HepG2 (cell line): ENCODE results near the gene HRC. TPM values are rescaled to one million over a fixed set of nuclear protein-coding genes. Genes with fewer than 3 reads are reported as not detected.

Source experiments
- CBX1 ChIP-seq: IDR thresholded peaks from one replicate; pipeline ENCODE4 v1.6.1; 2016; ENCODE audit warnings: antibody characterized with exemption, low read depth
- FOXO1 ChIP-seq: sonication (generic); formaldehyde crosslinking; IDR thresholded peaks from 2 replicates; pipeline ENCODE4 v1.4.0; 2020; ENCODE audit warnings: missing genetic modification reagents
- GMEB2 ChIP-seq: IDR thresholded peaks from 2 replicates; pipeline ENCODE4 v1.6.1; 2016; ENCODE audit warnings: missing biosample characterization, missing genetic modification reagents, low read depth
- MAZ ChIP-seq, 2 experiments: sonication (generic) in 1 of 2; formaldehyde crosslinking in 1 of 2; IDR thresholded peaks; 2 replicates each; pipeline versions ENCODE4 v1.5.0 to v1.6.1; 2012 to 2020; ENCODE audit warnings: low read depth in 2 of 2, mild to moderate bottlenecking in 2 of 2, borderline replicate concordance in 1 of 2, improper control_type of control experiment in 1 of 2, low read length in 1 of 2, missing genetic modification reagents in 1 of 2, moderate library complexity in 1 of 2
- NKX3-1 ChIP-seq: sonication (generic); formaldehyde crosslinking; IDR thresholded peaks from 2 replicates; pipeline ENCODE4 v1.5.0; 2020; ENCODE audit warnings: missing genetic modification reagents
- POLR2A ChIP-seq, 2 experiments: IDR thresholded peaks; 2 replicates each; pipeline ENCODE4 v1.6.1; 2011; ENCODE audit warnings: low read depth in 2 of 2, low read length in 2 of 2, mild to moderate bottlenecking in 1 of 2, moderate library complexity in 1 of 2; ENCODE audit not compliant: insufficient read depth in 1 of 2
- TCF7 ChIP-seq: sonication (generic); IDR thresholded peaks from 2 replicates; pipeline ENCODE4 v1.6.1; 2016; ENCODE audit warnings: antibody characterized with exemption, low read depth
- ZNF138 ChIP-seq: sonication (generic); formaldehyde crosslinking; IDR thresholded peaks from 2 replicates; pipeline ENCODE4 v1.5.0; 2020; ENCODE audit warnings: mild to moderate bottlenecking, low read depth, missing genetic modification reagents
- ZNF274 ChIP-seq: sonication (generic); formaldehyde crosslinking; IDR thresholded peaks from 2 replicates; pipeline ENCODE4 v1.5.1; 2020; ENCODE audit warnings: mild to moderate bottlenecking, missing genetic modification reagents
- ZNF879 ChIP-seq: sonication (generic); formaldehyde crosslinking; IDR thresholded peaks from 2 replicates; pipeline ENCODE4 v1.8.1; 2023; ENCODE audit warnings: missing genetic modification reagents
- polyA plus RNA-seq, 8 experiments: library from polyadenylated mRNA; depleted of rRNA in 3 of 8; stranded (reverse) in 7 of 8; unstranded in 1 of 8; fragments of >200 nt; fragmentation: Illumina TruSeq in 4 of 8; extraction: Trizol in 4 of 8; gene quantifications; 2 replicates each; pipeline versions ENCODE4 v1.2.1 to v1.2.3, GENCODE V29; 2011 to 2016; ENCODE audit warnings: low read depth in 4 of 8, missing spikeins in 1 of 8, mixed read lengths in 1 of 8; ENCODE audit not compliant: insufficient read depth in 1 of 8
- total RNA-seq, 5 experiments: library from RNA; depleted of rRNA; stranded (reverse); fragments of >200 nt; fragmentation: Illumina TruSeq; extraction: Trizol; gene quantifications; 2 replicates each; pipeline ENCODE4 v1.2.3, GENCODE V29; 2016; ENCODE audit warnings: low read depth in 1 of 5
- TF ChIP-seq, protein P1 (sequence below): sonication (generic); formaldehyde crosslinking; IDR thresholded peaks from 2 replicates; pipeline ENCODE4 v1.4.0; 2020; ENCODE audit warnings: missing genetic modification reagents, borderline replicate concordance
- TF ChIP-seq, protein P2 (sequence below), 2 experiments: sonication (generic) in 1 of 2; formaldehyde crosslinking in 1 of 2; IDR thresholded peaks; 2 replicates each; pipeline versions ENCODE4 v1.4.0 to v1.6.1; 2018 to 2020; ENCODE audit warnings: missing genetic modification reagents in 2 of 2, borderline replicate concordance in 1 of 2, low read depth in 1 of 2, mild to moderate bottlenecking in 1 of 2, missing biosample characterization in 1 of 2
- TF ChIP-seq, protein P3 (sequence below): sonication (generic); formaldehyde crosslinking; IDR thresholded peaks from 2 replicates; pipeline ENCODE4 v1.5.1; 2020; ENCODE audit warnings: mild to moderate bottlenecking, missing genetic modification reagents, moderate library complexity
- TF ChIP-seq, protein P4 (sequence below): sonication (generic); formaldehyde crosslinking; IDR thresholded peaks from 2 replicates; pipeline ENCODE4 v1.5.1; 2020; ENCODE audit warnings: missing genetic modification reagents, mild to moderate bottlenecking, borderline replicate concordance

Gene HRC
- total and polyA plus RNA-seq, 2 of the 13 experiments (the other 11 are each of a cell fraction or from before 2014, with no cell fraction given) = 3.6 to 15.4 TPM

GRCh38 chr19:49125025-49125731 lies 30.0 kb downstream of the HRC start (continued):
- TF ChIP-seq, protein P1, sequence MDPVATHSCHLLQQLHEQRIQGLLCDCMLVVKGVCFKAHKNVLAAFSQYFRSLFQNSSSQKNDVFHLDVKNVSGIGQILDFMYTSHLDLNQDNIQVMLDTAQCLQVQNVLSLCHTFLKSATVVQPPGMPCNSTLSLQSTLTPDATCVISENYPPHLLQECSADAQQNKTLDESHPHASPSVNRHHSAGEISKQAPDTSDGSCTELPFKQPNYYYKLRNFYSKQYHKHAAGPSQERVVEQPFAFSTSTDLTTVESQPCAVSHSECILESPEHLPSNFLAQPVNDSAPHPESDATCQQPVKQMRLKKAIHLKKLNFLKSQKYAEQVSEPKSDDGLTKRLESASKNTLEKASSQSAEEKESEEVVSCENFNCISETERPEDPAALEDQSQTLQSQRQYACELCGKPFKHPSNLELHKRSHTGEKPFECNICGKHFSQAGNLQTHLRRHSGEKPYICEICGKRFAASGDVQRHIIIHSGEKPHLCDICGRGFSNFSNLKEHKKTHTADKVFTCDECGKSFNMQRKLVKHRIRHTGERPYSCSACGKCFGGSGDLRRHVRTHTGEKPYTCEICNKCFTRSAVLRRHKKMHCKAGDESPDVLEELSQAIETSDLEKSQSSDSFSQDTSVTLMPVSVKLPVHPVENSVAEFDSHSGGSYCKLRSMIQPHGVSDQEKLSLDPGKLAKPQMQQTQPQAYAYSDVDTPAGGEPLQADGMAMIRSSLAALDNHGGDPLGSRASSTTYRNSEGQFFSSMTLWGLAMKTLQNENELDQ (CRISPR knock-in tag) = no peak
- no peak for TF ChIP-seq ZNF274 (CRISPR knock-in tag)
- 0 out of 2 replicates have a peak, but pooled peaks have one; percentile 51 for TF ChIP-seq ZNF138 (CRISPR knock-in tag)
- no peak for TF ChIP-seq NKX3-1 (CRISPR knock-in tag)
- TF ChIP-seq, protein P2, sequence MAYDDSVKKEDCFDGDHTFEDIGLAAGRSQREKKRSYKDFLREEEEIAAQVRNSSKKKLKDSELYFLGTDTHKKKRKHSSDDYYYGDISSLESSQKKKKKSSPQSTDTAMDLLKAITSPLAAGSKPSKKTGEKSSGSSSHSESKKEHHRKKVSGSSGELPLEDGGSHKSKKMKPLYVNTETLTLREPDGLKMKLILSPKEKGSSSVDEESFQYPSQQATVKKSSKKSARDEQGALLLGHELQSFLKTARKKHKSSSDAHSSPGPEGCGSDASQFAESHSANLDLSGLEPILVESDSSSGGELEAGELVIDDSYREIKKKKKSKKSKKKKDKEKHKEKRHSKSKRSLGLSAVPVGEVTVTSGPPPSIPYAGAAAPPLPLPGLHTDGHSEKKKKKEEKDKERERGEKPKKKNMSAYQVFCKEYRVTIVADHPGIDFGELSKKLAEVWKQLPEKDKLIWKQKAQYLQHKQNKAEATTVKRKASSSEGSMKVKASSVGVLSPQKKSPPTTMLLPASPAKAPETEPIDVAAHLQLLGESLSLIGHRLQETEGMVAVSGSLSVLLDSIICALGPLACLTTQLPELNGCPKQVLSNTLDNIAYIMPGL (CRISPR knock-in tag; IDR thresholded peaks at IDR 0.05; ENCODE audit: borderline replicate concordance in 1 of 2, low read depth in 1 of 2) = 0 out of 4 replicates have a peak, but pooled peaks of 1 of the 2 experiments have one; percentile 20
- no peak for TF ChIP-seq GMEB2 (CRISPR knock-in tag)
- TF ChIP-seq FOXO1 (CRISPR knock-in tag) = peak; percentile 12; the same call in 1 of the 2 replicates
- no peak for TF ChIP-seq TCF7
- TF ChIP-seq MAZ (IDR thresholded peaks at IDR 0.05; ENCODE audit: borderline replicate concordance, low read depth, low read length) = no peak
- TF ChIP-seq MAZ (CRISPR knock-in tag; IDR thresholded peaks at IDR 0.05; ENCODE audit: low read depth) = 0 out of 2 replicates have a peak, but pooled peaks have one; percentile 24
- TF ChIP-seq ZNF879 (CRISPR knock-in tag) = no peak
- TF ChIP-seq, protein P3, sequence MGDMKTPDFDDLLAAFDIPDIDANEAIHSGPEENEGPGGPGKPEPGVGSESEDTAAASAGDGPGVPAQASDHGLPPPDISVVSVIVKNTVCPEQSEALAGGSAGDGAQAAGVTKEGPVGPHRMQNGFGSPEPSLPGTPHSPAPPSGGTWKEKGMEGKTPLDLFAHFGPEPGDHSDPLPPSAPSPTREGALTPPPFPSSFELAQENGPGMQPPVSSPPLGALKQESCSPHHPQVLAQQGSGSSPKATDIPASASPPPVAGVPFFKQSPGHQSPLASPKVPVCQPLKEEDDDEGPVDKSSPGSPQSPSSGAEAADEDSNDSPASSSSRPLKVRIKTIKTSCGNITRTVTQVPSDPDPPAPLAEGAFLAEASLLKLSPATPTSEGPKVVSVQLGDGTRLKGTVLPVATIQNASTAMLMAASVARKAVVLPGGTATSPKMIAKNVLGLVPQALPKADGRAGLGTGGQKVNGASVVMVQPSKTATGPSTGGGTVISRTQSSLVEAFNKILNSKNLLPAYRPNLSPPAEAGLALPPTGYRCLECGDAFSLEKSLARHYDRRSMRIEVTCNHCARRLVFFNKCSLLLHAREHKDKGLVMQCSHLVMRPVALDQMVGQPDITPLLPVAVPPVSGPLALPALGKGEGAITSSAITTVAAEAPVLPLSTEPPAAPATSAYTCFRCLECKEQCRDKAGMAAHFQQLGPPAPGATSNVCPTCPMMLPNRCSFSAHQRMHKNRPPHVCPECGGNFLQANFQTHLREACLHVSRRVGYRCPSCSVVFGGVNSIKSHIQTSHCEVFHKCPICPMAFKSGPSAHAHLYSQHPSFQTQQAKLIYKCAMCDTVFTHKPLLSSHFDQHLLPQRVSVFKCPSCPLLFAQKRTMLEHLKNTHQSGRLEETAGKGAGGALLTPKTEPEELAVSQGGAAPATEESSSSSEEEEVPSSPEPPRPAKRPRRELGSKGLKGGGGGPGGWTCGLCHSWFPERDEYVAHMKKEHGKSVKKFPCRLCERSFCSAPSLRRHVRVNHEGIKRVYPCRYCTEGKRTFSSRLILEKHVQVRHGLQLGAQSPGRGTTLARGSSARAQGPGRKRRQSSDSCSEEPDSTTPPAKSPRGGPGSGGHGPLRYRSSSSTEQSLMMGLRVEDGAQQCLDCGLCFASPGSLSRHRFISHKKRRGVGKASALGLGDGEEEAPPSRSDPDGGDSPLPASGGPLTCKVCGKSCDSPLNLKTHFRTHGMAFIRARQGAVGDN (CRISPR knock-in tag) = peak; percentile 80
- TF ChIP-seq, protein P4, sequence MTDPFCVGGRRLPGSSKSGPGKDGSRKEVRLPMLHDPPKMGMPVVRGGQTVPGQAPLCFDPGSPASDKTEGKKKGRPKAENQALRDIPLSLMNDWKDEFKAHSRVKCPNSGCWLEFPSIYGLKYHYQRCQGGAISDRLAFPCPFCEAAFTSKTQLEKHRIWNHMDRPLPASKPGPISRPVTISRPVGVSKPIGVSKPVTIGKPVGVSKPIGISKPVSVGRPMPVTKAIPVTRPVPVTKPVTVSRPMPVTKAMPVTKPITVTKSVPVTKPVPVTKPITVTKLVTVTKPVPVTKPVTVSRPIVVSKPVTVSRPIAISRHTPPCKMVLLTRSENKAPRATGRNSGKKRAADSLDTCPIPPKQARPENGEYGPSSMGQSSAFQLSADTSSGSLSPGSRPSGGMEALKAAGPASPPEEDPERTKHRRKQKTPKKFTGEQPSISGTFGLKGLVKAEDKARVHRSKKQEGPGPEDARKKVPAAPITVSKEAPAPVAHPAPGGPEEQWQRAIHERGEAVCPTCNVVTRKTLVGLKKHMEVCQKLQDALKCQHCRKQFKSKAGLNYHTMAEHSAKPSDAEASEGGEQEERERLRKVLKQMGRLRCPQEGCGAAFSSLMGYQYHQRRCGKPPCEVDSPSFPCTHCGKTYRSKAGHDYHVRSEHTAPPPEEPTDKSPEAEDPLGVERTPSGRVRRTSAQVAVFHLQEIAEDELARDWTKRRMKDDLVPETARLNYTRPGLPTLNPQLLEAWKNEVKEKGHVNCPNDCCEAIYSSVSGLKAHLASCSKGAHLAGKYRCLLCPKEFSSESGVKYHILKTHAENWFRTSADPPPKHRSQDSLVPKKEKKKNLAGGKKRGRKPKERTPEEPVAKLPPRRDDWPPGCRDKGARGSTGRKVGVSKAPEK (CRISPR knock-in tag) = peak; percentile 54; the same call in 1 of the 2 replicates
- TF ChIP-seq POLR2A (IDR thresholded peaks at IDR 0.05; ENCODE audit: insufficient read depth in 1 of 2, low read depth in 2 of 2, low read length in 2 of 2) = peak in 1 of 2 experiments; percentile 64; a peak in 2 of 4 replicates
- peak; percentile 47 for TF ChIP-seq CBX1
